PC-9 (cell line): ENCODE measurements around the gene FLNB. TPM values are rescaled to one million over a fixed set of nuclear protein-coding genes. Genes with fewer than 3 reads are reported as not detected.

Experiments used
- BruUV-seq: library from RNA; stranded (reverse); fragments of 400-500 nt; replicated peaks from 2 replicates; lab custom pipeline; 2021; lab: Mats Ljungman, UMichigan
- CTCF ChIA-PET: fragments of 300-600 bp; sonication (Branson Sonifier 250); formaldehyde crosslinking; loops from one replicate; lab custom pipeline; 2022; ENCODE audit warnings: antibody characterized with exemption; lab: Charles Lee
- POLR2A ChIA-PET: fragments of 300-600 bp; sonication (Branson Sonifier 250); formaldehyde crosslinking; loops from one replicate; lab custom pipeline; 2022; ENCODE audit warnings: antibody characterized with exemption; ENCODE audit not compliant: unreplicated experiment; lab: Charles Lee
- DNase-seq, 2 experiments: peaks; one replicate each; pipeline versions ENCODE4 v3.0.0 to v3.0.0-alpha.2; 2015 to 2022; ENCODE audit warnings: mixed read lengths in 1 of 2
- H2AFZ ChIP-seq: fragments of 200-600 bp; sonication (generic); 2 replicates; pipeline ENCODE4 v1.8.1; 2017; ENCODE audit warnings: antibody characterized with exemption
- H3F3A ChIP-seq: fragments of 200-600 bp; sonication (generic); 2 replicates; pipeline ENCODE4 v1.8.1; 2017; ENCODE audit warnings: antibody characterized with exemption, mild to moderate bottlenecking, low read depth; ENCODE audit not compliant: insufficient read depth
- H3K27ac ChIP-seq: fragments of 200-600 bp; sonication (generic); 2 replicates; pipeline ENCODE4 v1.6.1; 2016; ENCODE audit warnings: mixed run types
- H3K27me3 ChIP-seq: fragments of 200-600 bp; sonication (generic); 2 replicates; pipeline ENCODE4 v1.6.1; 2016; ENCODE audit warnings: low read depth, mixed run types; ENCODE audit not compliant: insufficient read depth
- H3K36me3 ChIP-seq: fragments of 200-600 bp; sonication (generic); 2 replicates; pipeline ENCODE4 v1.6.1; 2016; ENCODE audit warnings: low read depth, mixed run types
- H3K4me1 ChIP-seq: fragments of 200-600 bp; sonication (generic); replicated peaks from 2 replicates; pipeline ENCODE4 v1.6.1; 2016; ENCODE audit warnings: mixed run types; ENCODE audit not compliant: insufficient read depth
- H3K4me2 ChIP-seq: fragments of 200-600 bp; sonication (generic); 2 replicates; pipeline ENCODE4 v1.6.1; 2017; ENCODE audit warnings: mixed run types
- H3K4me3 ChIP-seq: fragments of 200-600 bp; sonication (generic); 2 replicates; pipeline ENCODE4 v1.6.1; 2016; ENCODE audit warnings: mixed run types
- H3K79me2 ChIP-seq: fragments of 200-600 bp; sonication (generic); 2 replicates; pipeline ENCODE4 v1.6.1; 2017; ENCODE audit warnings: low read depth, mixed run types
- H3K9me2 ChIP-seq: fragments of 200-600 bp; sonication (generic); 2 replicates; pipeline ENCODE4 v1.8.1; 2017; ENCODE audit warnings: mild to moderate bottlenecking; ENCODE audit not compliant: insufficient read depth
- H3K9me3 ChIP-seq: fragments of 200-600 bp; sonication (generic); 2 replicates; pipeline ENCODE4 v1.8.1; 2016; ENCODE audit warnings: low read depth; ENCODE audit not compliant: insufficient read depth
- H4K20me1 ChIP-seq: fragments of 200-600 bp; sonication (generic); 2 replicates; pipeline ENCODE4 v1.8.1; 2017; ENCODE audit not compliant: insufficient read depth
- CTCF ChIP-seq: fragments of 200-600 bp; sonication (generic); conservative IDR thresholded peaks from 2 replicates; pipeline ENCODE4 v1.6.1; 2017; ENCODE audit warnings: mixed run types, antibody characterized with exemption, mild to moderate bottlenecking, moderate library complexity
- EZH2 ChIP-seq: fragments of 200-600 bp; sonication (generic); IDR thresholded peaks from 2 replicates; pipeline ENCODE4 v1.8.0; 2017; ENCODE audit warnings: antibody characterized with exemption, low read depth
- intact Hi-C: fragments of 100-400 bp; cut with micrococcal nuclease; formaldehyde crosslinking; loops from one replicate; pipeline ENCODE4 v1.10.0; 2022; ENCODE audit not compliant: unreplicated experiment
- total RNA-seq: library from RNA; stranded (reverse); gene quantifications from 2 replicates; pipeline ENCODE4 v1.2.3, GENCODE V29; 2021

FLNB gene
- total RNA-seq, 1 experiment from 2014 or later = 349 TPM

- CTCF ChIA-PET = interaction anchor here (0.6 kb wide), 1 partner anchor 40 kb away, joined by 3 read pairs; no protein-coding TSS in a partner anchor
- BruUV-seq = no TSS peak
- no peak overlapping the region for H3K27ac ChIP-seq
- H3K4me2 ChIP-seq = no peak overlapping the region
- TF ChIP-seq CTCF (no peak), EZH2 (no peak)
- intact Hi-C loops = loop anchor here (5.0 to 10.0 kb wide), 2 partner anchors 223 to 445 kb away; no protein-coding TSS in a partner anchor
- H3K36me3 ChIP-seq = no peaks in the 10 kb centered on the region
- no peak overlapping the region for H3K4me3 ChIP-seq
- POLR2A ChIA-PET = no interaction called here
- no peaks in the 10 kb centered on the region for H3K79me2 ChIP-seq
- H3K9me3 ChIP-seq = no peaks in the 10 kb centered on the region
- no peaks in the 10 kb centered on the region for H4K20me1 ChIP-seq
- H2AFZ ChIP-seq = no peak overlapping the region
- peaks cover 15% of the 10 kb centered on the region; the same call in 1 of the 2 replicates for H3K4me1 ChIP-seq
- 0 out of 2 replicates have a peak, but pooled peaks cover 4% of the 10 kb centered on the region for H3F3A ChIP-seq
- no peaks in the 10 kb centered on the region for H3K9me2 ChIP-seq
- H3K27me3 ChIP-seq = no peaks in the 10 kb centered on the region
- DNase-seq = no peak
Measured at GRCh38 chr3:58189691-58190090, 181.5 kb downstream of the FLNB start.

GRCh38 chr3:58190291-58190690 lies 182.1 kb downstream of the FLNB start:
- H3K9me2 ChIP-seq = no peaks in the 10 kb centered on the region
- H3K27ac ChIP-seq = no peak overlapping the region
- peaks cover 15% of the 10 kb centered on the region; the same call in 1 of the 2 replicates for H3K4me1 ChIP-seq
- H3K4me2 ChIP-seq = no peak overlapping the region
- 0 out of 2 replicates have a peak, but pooled peaks cover 4% of the 10 kb centered on the region for H3F3A ChIP-seq
- H2AFZ ChIP-seq = no peak overlapping the region
- TF ChIP-seq EZH2 = no peak
- no peak for TF ChIP-seq CTCF
- POLR2A ChIA-PET = no interaction called here
- H3K9me3 ChIP-seq = no peaks in the 10 kb centered on the region
- no peaks in the 10 kb centered on the region for H3K27me3 ChIP-seq
- no peaks in the 10 kb centered on the region for H3K36me3 ChIP-seq
- intact Hi-C loops = no loop called here
- no peaks in the 10 kb centered on the region for H3K79me2 ChIP-seq
- CTCF ChIA-PET = no interaction called here
- DNase-seq = no peak
- BruUV-seq = no TSS peak
- no peaks in the 10 kb centered on the region for H4K20me1 ChIP-seq
- H3K4me3 ChIP-seq = no peak overlapping the region

- intact Hi-C loops = no loop called here
- Histone ChIP-seq H2AFZ (no peak overlapping the region), H4K20me1 (no peaks in the 10 kb centered on the region), H3K4me2 (no peak overlapping the region), H3K79me2 (no peaks in the 10 kb centered on the region), H3F3A (0 out of 2 replicates have a peak, but pooled peaks cover 4% of the 10 kb centered on the region), H3K27me3 (no peaks in the 10 kb centered on the region), H3K4me1 (peaks cover 15% of the 10 kb centered on the region; the same call in 1 of the 2 replicates), H3K9me3 (no peaks in the 10 kb centered on the region), H3K27ac (no peak overlapping the region), H3K9me2 (no peaks in the 10 kb centered on the region), H3K4me3 (no peak overlapping the region), H3K36me3 (no peaks in the 10 kb centered on the region)
- DNase-seq = no peak
- BruUV-seq = no TSS peak
- ChIA-PET POLR2A (no interaction called here), CTCF (no interaction called here)
- TF ChIP-seq EZH2 (no peak), CTCF (no peak)
Measured at GRCh38 chr3:58190882-58191281, 182.7 kb downstream of the FLNB start.
